BE2C (cell line): Measurements from ENCODE around the gene VCAN.

Source experiments
- DNase-seq: peaks from one replicate; pipeline ENCODE4 v3.0.0-alpha.2; 2020
- H3K27me3 ChIP-seq: fragments of 250-450 bp; sonication (Bioruptor Pico); 2 replicates; pipeline ENCODE4 v1.5.1; 2020; ENCODE audit warnings: mild to moderate bottlenecking
- H3K36me3 ChIP-seq: fragments of 250-450 bp; sonication (Bioruptor Pico); 2 replicates; pipeline ENCODE4 v1.5.1; 2020; ENCODE audit warnings: mild to moderate bottlenecking
- H3K4me1 ChIP-seq: fragments of 250-450 bp; sonication (Bioruptor Pico); 2 replicates; pipeline ENCODE4 v1.5.1; 2020
- H3K4me3 ChIP-seq: 2 replicates; pipeline ENCODE4 v1.5.1; 2011; ENCODE audit warnings: low read depth, low read length
- H3K9me3 ChIP-seq: fragments of 250-450 bp; sonication (Bioruptor Pico); 2 replicates; pipeline ENCODE4 v1.5.1; 2020
- CTCF ChIP-seq: IDR thresholded peaks from 2 replicates; pipeline ENCODE4 v1.5.1; 2012; ENCODE audit warnings: mild to moderate bottlenecking, low read depth, low read length

Gene VCAN

GRCh38 chr5:83494087-83494620, 22.6 kb downstream of the VCAN start:
- Histone ChIP-seq H3K4me1 (no peaks in the 10 kb centered on the region), H3K9me3 (no peaks in the 10 kb centered on the region), H3K36me3 (no peaks in the 10 kb centered on the region), H3K27me3 (no peaks in the 10 kb centered on the region), H3K4me3 (no peak overlapping the region)
- no peak for DNase-seq
- no peak for TF ChIP-seq CTCF

- DNase-seq = no peak
- no peaks in the 10 kb centered on the region for H3K9me3 ChIP-seq
- H3K4me3 ChIP-seq = no peak overlapping the region
- H3K36me3 ChIP-seq = no peaks in the 10 kb centered on the region
- no peak for TF ChIP-seq CTCF
- H3K27me3 ChIP-seq = no peaks in the 10 kb centered on the region
- H3K4me1 ChIP-seq = no peaks in the 10 kb centered on the region
Measured at GRCh38 chr5:83494666-83495065, 23.1 kb downstream of the VCAN start.

- Histone ChIP-seq H3K36me3 (no peaks in the 10 kb centered on the region), H3K9me3 (no peaks in the 10 kb centered on the region), H3K4me3 (no peak overlapping the region), H3K27me3 (no peaks in the 10 kb centered on the region), H3K4me1 (no peaks in the 10 kb centered on the region)
- no peak for TF ChIP-seq CTCF
- DNase-seq = no peak
Measured at GRCh38 chr5:83496626-83497025, 25.1 kb downstream of the VCAN start.

- Histone ChIP-seq H3K36me3 (no peaks in the 10 kb centered on the region), H3K4me3 (no peak overlapping the region)
- TF ChIP-seq CTCF = no peak
Measured at GRCh38 chr5:83498585-83498984, 27.0 kb downstream of the VCAN start.

GRCh38 chr5:83503662-83504061, 32.1 kb downstream of the VCAN start:
- TF ChIP-seq CTCF = no peak
- Histone ChIP-seq H3K4me1 (peaks cover 3% of the 10 kb centered on the region), H3K27me3 (no peaks in the 10 kb centered on the region), H3K9me3 (no peaks in the 10 kb centered on the region), H3K4me3 (no peak overlapping the region), H3K36me3 (no peaks in the 10 kb centered on the region)
- DNase-seq = no peak

More at GRCh38 chr5:83498585-83498984, 27.0 kb downstream of the VCAN start:
- H3K27me3 ChIP-seq = no peaks in the 10 kb centered on the region
- H3K4me1 ChIP-seq = peaks cover 2% of the 10 kb centered on the region
- H3K9me3 ChIP-seq = no peaks in the 10 kb centered on the region
- DNase-seq = no peak

GRCh38 chr5:83507431-83507830, 35.9 kb downstream of the VCAN start:
- TF ChIP-seq CTCF = no peak
- Histone ChIP-seq H3K27me3 (no peaks in the 10 kb centered on the region), H3K4me3 (no peak overlapping the region), H3K36me3 (no peaks in the 10 kb centered on the region), H3K4me1 (peaks cover 3% of the 10 kb centered on the region), H3K9me3 (no peaks in the 10 kb centered on the region)
- no peak for DNase-seq
